Islet of Langerhans (tissue), 1 donor: ENCODE measurements around the gene NUP205.
"Not testable (repeated sequence)": the region's sequence is repeated elsewhere in the genome, so short reads cannot be mapped to it uniquely, and the experiment has no call there.

Experiments used
- FAIRE-seq: peaks from one replicate; lab custom pipeline; 2011; peaks lifted over from hg19 to GRCh38; lab: Jason Lieb, UNC

NUP205 gene

GRCh38 chr7:135666846-135667245, 109.1 kb downstream of the NUP205 start:
- FAIRE-seq: no peak

GRCh38 chr7:135667626-135668025, 109.9 kb downstream of the NUP205 start:
- not testable (repeated sequence) for FAIRE-seq

DNA sequence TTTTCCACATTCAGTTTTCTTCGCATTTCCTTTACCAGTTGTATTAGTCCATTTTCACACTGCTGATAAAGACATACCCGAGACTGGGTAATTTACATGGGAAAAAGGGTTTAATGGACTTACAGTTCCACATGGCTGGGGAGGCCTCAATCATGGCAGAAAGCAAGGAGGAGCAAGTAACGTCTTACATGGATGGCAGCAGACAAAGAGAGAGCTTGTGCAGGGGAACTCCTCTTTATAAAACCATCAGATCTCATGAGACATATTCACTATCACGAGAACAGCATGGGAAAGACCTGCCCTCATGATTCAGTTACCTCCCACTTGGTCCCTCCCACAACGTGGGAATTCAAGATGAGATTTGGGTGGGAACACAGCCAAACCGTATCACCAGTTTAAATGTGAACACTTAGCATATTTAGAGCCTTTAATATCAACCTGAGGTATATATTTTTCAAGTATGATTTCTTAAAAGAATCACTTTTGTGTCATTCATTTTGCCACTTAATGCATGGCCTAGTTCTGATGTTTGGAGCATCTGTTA, 111.2 kb downstream of the NUP205 start:
- not testable (repeated sequence) for FAIRE-seq

GRCh38 chr7:135669774-135670173, 112.1 kb downstream of the NUP205 start:
- FAIRE-seq: no peak

DNA sequence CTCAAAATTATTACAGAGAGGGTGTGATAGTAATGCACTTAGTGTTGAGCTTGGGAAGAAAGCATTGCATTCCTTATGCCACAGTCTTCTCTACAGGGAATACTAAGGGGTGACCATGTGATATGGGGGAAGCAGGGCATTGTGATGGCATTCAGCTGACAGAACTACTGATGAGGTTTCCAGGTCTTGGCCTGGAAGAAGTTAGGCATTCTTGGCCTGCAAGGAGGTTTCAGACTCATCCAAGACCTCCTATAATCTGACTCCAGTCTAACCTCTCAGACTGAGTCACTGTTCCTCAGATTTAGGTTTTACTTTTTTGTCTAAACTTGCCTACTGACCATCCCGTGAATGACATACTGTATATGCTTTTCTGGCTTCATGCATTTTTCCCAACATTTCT, 112.5 kb downstream of the NUP205 start:
- no peak for FAIRE-seq

GRCh38 chr7:135672560-135673359, 115.0 kb downstream of the NUP205 start:
- FAIRE-seq: peak; percentile 75

GRCh38 chr7:135673360-135673706, 115.6 kb downstream of the NUP205 start:
- no peak for FAIRE-seq

GRCh38 chr7:135678612-135679575, 121.2 kb downstream of the NUP205 start:
- peak; percentile 76 for FAIRE-seq

GRCh38 chr7:135681762-135682161, 124.0 kb downstream of the NUP205 start:
- no peak for FAIRE-seq

DNA sequence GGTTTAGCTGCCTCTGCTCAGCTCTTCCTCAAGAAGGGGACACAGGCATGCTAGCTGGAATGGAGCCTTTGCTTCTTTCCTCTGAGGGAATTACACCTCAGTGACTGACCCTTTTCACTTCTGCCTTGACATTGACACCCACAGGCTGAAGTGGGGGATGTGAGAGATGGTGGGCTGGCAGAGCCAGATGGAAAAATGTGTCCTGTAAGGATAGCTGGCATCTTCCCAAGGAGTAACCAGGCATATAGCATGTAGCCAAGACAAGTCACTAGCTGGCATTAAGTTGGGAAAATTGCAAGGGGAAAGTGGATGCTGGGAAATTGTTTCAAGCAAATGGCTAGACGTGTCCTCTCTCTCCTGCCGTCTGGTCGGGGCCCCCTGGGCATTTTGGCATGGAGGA, 124.5 kb downstream of the NUP205 start:
- no peak for FAIRE-seq

DNA sequence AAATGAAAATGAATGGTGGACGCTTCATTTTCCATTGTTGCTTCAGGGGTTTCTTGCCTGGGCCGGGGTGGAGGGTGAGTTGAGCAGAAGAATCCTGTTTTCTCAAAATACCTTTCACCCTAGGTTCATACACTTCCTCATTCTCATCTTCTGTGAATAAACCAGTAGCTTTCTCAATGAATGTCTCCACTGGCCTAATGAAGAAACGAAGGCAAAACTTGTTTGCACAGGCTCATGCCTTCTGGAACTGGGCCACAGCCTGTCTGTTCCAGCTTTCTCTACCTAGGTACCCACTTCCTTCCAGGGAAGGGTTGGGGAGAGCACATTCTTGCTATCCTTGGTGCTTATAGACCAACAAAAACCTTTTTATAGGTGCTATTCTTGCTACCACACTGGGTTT, 125.9 kb downstream of the NUP205 start:
- FAIRE-seq: no peak

DNA sequence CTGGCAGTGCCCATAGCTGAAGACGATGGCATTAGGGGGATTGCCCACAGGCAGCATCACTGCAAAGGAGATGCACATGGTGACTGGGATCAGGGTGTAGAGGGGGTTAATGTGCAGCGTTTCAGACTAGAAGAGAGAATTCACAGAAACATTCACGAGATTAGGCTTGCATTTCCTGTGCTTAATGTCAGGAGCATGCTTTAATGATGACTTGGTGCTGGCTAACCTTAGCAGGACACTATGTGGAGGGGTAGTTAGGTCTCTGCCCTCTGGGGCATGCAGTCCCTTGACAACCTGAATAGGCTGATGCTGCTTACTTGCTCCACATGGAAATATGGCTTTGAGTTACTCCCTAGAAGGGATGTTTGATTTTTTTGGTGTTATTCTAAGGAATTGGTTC, 126.4 kb downstream of the NUP205 start:
- no peak for FAIRE-seq

DNA sequence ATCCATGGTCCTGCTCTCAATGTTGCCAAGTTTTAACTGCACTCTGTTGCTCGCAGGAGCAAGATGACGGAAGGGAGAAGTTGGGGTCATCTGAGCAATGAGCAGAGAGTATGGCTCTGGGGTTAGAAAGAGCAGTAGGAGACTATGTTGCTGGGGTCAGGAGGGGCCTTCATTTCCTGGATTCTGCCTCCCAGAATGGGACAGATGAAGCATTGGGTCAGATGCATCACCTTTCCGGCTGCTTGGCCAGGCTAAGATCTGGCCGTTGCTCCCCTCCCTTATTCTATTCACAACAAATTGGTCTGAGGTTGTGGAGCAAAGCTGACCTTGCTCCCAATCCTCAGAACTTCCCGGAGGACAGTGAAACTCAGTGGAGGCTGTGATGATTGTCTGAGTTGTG, 127.0 kb downstream of the NUP205 start:
- FAIRE-seq: no peak

GRCh38 chr7:135685306-135686084, 127.8 kb downstream of the NUP205 start:
- no peak for FAIRE-seq

- no peak for FAIRE-seq
Observed at GRCh38 chr7:135687466-135687865, 129.7 kb downstream of the NUP205 start.

GRCh38 chr7:135690566-135690965, 132.8 kb downstream of the NUP205 start:
- no peak for FAIRE-seq

DNA sequence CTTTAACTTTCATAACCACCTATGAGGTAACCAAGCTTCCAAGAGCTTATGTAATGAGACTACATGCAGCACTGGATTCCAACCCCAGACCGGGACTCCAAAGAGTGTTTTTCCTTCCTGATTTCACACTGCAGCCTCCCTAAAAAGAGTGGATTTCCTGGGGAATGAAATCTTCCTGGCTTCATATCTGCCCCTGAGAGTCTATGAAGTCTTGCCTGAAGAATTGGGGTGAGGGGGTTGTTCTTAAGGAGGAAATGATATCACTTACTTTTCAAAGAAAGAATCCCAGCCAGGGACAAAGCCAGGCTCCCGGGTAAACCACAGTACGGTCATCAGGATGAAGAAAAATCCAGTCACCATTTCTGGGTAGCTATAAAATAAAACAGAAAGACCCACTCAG, 134.3 kb downstream of the NUP205 start:
- FAIRE-seq: no peak

DNA sequence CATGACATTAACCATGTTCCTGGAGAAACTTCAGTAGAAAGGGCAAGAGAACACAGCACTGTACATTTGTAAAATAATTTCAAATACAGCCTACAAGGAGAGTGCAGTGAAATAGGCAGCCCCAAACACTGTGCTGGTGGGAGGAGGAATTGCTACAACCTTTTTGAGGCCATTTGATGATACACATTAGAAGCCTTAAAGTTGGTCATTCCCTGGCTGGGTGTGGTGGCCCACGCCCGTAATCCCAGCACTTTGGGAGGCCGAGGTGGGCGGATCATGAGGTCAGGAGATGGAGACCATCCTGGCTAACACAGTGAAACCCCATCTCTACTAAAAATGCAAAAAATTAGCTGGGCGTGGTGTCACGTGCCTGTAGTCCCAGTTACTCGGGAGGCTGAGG, 134.9 kb downstream of the NUP205 start:
- not testable (repeated sequence) for FAIRE-seq

DNA sequence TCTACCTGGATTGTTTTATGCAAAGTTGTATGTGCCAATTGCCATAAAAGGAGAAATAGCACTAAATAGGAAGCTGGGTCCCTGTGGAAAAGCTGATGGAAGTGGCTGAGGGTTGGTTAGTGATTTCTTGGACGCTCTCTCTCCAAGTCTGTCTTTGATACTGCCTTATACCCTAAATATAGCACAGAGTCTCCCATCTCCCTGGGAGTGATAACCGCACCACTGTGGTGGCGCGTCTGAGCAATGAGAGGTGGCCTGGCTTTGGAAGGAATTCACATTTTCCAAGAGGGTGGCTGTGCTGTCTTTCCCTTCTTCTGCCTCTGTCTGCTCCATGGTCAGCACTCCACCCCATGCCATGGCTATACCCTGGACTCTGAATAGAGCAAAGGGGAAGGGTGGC, 135.8 kb downstream of the NUP205 start:
- no peak for FAIRE-seq

DNA sequence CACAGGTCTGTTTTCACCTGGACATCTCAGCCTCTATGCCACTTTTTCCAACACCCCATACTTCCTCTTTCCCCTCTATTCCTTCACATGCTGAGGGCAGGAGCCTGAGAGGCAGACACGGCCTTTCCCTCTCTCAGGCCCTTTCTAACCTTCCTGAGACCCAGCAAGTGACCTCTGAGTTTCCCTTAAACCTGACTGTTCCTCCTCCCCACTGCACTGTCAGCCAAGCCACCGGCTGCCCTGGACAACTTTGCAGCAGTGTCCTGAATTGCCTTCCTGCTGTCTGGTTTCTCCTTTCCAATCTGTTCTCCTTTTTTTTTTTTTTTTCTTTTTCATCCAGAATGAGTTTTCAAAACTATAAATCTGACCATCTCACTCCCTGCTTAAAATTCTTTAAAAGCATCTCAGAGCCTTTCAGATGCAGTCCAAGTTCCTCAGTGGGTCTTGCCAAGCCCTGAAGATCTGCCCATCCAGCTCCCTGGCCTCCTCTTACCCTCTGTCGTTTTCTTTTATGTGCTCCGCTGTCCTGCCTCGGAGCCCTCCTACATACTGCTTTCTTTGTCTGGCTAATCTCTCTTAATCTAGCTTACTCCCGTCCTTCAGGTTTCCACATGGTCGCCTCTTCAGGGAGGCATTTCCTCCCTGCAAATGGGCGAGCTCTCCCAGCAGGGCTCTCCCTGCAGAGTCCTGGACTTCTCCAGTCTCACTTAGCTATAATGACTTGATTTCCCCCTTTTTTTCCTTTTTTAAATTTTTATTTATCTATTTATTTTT, 139.7 kb downstream of the NUP205 start:
- FAIRE-seq: no peak
